WI38 (cell line): ENCODE results near the gene ARRDC5.

Experiments
- H3K4me3 ChIP-seq: 2 replicates; pipeline ENCODE4 v1.5.1; 2011; ENCODE audit warnings: low read depth, mild to moderate bottlenecking, control low read depth, low read length
- CTCF ChIP-seq: IDR thresholded peaks from 2 replicates; pipeline ENCODE4 v1.5.1; 2012; ENCODE audit warnings: low read depth, mild to moderate bottlenecking, control low read depth, low read length

ARRDC5 gene

GRCh38 chr19:4913996-4914735 is 11.5 kb upstream of the ARRDC5 start:
- no peak for TF ChIP-seq CTCF
- H3K4me3 ChIP-seq, result no peak overlapping the region

- peak; percentile 42 for TF ChIP-seq CTCF
- peak overlapping the region; percentile 67 for H3K4me3 ChIP-seq
Observed at GRCh38 chr19:4911786-4912672, 9.3 kb upstream of the ARRDC5 start.

- TF ChIP-seq CTCF, result no peak
- H3K4me3 ChIP-seq, result peak overlapping the region; percentile 67
Observed at GRCh38 chr19:4911314-4911713, 8.6 kb upstream of the ARRDC5 start.

GRCh38 chr19:4910594-4911281 is 8.0 kb upstream of the ARRDC5 start:
- H3K4me3 ChIP-seq, result peak overlapping the region; percentile 67
- no peak for TF ChIP-seq CTCF

GRCh38 chr19:4909897-4910593 is 7.3 kb upstream of the ARRDC5 start:
- H3K4me3 ChIP-seq, result peak overlapping the region; percentile 67
- no peak for TF ChIP-seq CTCF

GRCh38 chr19:4909156-4909896 is 6.6 kb upstream of the ARRDC5 start, which contains the start of gene UHRF1:
TSS of gene UHRF1 (plus strand) at chr19:4909501. CDS start at chr19:4910886, 1,385 bp downstream.
- H3K4me3 ChIP-seq, result peak within 1 kb of the TSS; percentile 67
- TF ChIP-seq CTCF, result no peak
